NCI-H2029 (cell line): ENCODE data around the gene SRR.
"Not testable (repeated sequence)": the region's sequence is repeated elsewhere in the genome, so short reads cannot be mapped to it uniquely, and the experiment has no call there.

ENCODE experiments used
- DNase-seq: peaks from one replicate; lab custom pipeline; 2025; lab: John Stamatoyannopoulos, UW

The SRR gene

DNA sequence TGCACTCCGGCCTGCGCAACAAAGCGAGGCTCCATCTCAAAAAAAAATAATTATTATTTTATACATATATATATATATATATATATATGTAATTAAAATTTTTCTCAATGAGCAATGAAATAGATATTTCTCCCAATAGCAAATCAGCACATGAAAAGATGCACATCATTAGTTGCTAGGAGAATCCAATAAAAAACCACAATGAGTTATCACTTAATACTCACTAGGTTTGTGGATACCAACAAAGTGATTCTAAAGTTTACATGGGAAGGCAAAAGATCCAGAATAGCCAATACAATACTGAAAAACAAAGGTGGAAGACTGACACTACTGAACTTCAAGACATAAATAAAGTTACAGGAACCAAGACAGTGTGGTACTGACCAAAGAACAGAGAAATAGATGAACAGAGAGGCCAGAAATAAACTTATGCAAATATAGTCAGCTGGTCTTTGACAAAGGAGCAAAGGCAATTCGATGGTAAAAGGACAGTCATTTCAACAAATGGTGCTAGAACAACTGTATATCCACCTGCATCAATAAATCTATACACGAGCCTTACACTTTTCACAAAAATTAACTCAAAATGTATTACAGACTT is 13.8 kb upstream of the SRR start:
- DNase-seq = no peak

DNA sequence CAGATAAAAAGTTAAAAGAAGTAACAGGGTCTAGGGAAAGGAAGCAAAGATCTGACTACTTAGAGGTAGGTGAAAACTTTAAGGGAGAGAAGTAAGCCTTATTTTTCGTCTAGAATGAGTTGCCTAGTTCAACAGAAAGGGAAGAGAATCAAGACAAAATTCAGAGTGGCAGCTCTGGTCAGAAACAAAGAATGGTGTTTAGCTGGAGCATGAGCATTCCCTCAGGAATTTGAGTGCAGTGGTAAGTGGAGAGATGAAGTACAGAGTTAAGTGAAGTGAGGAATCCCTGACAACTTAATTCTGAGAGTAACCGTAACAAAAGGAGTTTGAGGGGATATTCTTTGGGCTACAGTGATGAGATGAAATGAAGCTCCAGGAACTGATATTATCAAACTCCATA is 11.7 kb upstream of the SRR start:
- DNase-seq = no peak

DNA sequence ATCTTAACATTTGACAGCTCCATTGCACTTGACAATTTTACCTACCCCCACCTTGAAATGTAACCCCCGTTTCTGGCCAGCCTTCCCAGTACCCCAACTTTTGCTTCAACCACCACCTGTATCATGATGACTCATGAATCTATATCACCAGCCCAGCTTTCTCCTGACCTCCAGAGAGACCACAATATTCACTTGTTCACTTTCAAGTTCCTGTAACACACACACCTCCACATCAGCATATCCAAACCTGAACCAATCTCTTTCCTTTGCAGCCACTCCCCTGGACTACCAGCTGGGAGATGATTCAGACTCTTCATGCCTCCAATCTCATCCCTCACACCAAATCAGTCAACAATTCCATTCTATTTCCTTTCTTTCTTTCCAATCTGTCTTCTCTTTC is 8.2 kb upstream of the SRR start:
- no peak for DNase-seq

DNA sequence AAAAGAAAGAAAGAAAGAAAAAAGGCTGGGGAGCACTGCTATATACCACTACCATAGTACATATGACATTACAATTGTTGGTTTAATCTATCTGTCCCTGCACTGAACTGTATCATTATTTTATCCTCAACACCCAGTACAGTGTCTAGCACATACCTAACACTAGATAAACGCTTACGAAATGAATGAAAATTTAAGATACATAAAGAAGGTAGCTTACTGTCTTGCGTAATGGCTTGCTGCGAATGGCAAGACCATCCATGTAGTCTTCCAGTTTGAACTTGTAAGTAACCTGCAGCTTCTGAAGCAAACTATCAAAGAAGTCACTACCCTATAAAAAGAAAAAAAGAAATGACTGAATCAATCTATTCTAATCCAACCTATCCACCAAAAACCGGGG is 6.7 kb upstream of the SRR start:
- DNase-seq = no peak

DNA sequence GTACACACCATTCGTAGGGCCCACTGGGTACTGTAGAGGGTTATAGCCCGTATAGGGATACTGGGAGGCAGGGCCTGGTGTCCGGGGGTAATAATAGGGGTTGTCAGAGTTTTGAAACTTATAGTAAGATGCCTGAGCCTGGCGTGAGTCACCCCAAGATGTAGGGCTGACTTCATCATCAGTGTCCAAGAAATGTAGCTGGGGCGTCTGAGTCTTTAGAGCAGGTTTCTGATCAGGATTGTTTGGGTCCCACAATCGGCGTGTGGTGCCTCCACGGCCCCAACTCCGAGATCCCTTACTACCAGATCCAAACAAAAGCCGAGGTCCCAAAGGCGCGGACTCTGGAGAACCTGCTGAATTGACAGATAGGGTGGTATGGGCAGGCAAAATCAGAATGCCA is 4.6 kb upstream of the SRR start:
- no peak for DNase-seq

DNA sequence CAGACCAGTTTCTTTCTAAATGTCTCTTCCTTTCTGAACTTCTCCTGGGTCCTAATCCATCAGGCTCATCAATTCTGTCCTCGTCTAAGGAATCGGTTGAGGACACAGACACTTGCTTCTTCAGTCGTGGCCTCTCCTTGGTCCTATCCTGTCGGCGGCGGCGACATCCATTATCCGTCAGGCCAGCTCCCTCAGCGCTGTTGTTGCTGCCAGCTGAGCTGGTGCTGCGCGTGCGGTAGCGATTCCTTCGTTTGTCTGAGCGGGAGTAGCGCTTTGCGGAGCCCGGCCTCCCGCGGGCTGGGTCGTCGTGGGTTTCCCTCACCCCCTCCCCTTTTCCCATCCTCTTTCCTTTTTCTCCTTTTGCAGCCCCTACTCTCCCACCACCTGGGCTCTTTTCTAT is 4.0 kb upstream of the SRR start:
- no peak for DNase-seq

DNA sequence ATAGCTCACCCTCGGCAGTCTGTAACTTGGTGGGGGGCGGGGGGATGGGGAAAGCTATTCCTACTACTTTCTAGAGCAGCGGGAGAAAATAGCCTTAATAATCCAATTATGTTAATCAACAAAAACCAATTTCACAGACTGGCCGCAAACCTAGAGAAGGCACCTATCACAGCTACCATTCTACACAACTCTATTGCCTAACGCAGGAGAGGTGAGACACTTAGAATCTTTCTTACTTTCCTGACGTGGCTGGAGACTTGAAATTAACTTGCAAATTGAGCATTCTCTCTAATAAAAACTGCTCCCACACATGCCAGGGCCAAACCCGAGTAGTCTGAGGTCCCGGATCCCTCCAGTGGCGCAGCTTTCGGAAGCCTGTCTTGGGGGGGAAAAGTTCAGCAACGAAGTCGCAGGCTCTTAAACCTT is 959 bp upstream of the SRR start:
- no peak for DNase-seq

DNA sequence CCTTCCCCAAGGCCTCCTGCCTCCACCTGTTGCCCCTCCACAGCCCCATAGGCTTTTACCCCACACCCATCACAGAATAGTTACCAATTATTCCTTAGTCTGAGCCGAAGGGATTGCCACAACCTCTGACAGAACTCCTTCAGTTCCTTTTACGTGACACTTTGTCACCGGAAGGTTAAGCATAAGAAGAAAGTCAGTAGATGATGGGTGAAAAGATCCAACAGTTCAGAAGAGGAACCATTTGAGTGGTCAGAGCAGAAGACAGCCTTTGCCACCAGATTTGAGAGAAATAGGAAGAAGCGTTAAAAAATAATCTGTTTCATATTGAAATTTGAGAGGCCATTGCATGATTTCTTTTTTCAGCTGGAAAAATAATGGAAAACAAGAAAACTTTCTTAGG is 1.2 kb downstream of the SRR start:
- DNase-seq = no peak

DNA sequence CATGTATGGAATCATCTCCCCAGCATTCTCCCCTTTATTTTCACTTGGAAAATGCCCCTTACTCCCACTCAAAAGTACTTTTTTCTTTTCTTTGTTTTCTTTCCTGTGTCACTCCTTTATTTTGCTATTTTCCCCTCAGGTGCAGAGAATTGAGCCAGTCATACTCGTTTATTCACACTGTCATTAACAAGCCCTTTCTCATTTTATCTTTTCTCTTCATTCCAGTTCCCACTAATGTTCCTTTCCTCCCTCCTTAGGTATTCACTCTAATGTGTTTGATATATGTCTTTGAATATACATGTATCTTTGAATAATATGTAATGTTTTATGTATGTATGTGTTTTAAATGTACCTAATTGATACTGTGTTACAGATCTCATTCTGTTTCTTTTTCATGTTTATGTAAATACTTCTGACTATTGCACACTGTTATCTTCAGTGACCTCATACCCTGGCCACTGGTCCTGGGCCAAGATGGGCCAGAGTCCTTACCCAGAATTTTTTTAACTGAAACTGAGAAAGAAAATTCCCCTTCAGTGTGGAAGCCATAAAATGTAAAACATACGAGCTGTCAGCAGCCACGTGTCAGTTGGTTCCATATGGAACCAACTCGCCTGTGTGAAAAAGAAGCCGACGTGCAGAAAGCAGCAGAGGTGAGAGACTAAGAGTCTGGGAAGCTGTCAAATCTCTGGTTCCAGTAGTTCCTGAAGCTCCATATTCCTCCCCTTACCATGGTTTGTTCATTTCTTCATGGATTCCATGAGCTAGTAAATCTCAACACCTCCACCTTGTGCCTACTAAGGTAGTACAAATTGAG is 5.8 kb downstream of the SRR start:
- no peak for DNase-seq

DNA sequence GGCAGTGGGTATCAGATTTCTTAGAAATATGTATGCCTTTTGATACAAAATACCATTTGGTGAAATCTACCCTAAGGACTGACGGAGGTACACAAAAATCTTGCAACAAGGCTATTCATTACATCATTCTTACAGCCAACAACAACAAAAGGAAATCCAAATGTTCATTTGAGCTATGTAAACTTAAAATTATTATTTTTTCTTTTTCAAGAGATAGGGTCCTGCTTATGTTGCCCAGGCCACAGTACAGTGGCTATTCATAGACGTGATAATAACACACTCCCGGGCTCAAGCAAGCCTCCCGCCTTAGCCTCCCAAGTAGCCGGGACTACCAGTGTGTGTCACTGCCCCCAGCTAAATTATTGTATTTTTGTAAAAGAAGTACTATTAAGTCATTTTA is 9.0 kb downstream of the SRR start:
- no peak for DNase-seq

DNA sequence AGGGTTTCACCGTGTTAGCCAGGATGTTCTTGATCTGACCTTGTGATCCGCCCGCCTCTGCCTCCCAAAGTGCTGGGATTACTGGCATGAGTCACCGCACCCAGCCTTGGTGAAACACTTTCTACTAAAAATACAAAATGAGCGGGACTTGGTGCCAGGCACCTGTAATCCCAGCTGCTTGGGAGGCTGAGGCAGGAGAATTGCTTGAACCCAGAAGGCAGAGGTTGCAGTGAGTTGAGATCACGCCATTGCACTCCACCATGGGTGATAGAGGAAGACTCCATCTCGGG is 13.1 kb downstream of the SRR start:
- not testable (repeated sequence) for DNase-seq

DNA sequence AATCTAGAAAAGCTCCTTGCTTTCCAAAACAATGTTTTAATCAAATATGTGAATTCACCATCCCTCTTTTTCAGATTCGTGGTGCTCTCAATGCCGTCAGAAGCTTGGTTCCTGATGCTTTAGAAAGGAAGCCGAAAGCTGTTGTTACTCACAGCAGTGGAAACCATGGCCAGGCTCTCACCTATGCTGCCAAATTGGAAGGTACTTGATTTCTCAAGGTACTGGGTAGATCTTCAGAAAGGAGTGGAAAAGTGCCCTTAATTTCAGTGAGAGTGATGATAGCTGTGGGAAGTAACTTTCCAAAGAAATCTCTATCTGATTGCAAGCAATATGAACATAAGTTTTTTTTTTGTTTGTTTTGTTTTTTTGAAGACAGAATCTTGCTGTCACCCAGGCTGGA is 14.0 kb downstream of the SRR start:
- no peak for DNase-seq

DNA sequence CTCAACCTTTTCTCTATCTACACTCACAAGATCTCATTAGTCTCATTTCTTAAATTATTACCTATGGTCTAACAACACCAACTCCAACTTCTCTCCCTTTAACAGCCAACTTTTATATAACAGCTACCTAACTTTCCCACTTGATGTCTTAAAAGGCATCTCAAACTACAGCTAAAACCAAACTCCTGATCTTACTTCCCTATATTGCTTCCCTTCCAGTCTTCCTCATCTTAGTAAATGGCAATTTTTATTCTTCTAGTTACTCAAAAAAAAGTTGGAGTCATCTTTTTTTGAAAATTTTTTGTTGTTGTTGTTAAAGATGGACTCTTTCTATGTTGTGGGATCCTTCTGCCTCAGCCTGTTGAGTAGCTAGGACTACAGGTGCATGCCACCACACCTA is 15.3 kb downstream of the SRR start:
- DNase-seq = no peak

DNA sequence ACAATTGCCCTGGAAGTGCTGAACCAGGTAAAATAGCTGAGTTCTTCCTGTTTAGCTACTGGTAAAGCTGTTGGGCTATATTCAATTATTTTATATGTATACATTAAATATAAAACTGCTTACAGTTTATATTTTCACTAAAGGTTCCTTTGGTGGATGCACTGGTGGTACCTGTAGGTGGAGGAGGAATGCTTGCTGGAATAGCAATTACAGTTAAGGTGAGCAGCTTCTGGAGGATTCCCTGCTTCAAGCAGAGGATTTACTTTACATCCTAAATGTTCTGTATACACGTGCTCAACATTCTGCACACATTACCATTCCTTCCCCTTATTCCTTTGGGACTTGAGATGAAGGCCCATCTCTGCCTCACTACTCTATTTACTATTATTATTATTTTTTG is 17.6 kb downstream of the SRR start:
- DNase-seq = no peak

DNA sequence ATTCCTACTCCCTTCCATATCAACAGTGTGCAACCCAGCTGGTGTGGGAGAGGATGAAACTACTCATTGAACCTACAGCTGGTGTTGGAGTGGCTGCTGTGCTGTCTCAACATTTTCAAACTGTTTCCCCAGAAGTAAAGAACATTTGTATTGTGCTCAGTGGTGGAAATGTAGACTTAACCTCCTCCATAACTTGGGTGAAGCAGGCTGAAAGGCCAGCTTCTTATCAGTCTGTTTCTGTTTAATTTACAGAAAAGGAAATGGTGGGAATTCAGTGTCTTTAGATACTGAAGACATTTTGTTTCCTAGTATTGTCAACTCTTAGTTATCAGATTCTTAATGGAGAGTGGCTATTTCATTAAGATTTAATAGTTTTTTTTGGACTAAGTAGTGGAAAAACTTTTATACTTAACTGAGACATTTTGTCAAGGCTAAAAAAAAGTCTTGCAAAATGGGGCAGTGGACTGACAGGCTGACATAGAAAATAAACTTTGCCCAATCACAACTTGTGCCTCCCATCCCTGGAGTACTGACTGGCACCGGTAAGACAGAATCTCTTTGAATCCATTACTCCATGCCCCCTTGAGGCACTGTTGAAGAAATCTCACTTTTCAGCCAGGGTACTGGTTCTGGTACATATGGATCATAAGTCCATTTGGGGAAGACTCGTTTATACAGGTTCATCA is 20.0 kb downstream of the SRR start:
- DNase-seq = no peak

DNA sequence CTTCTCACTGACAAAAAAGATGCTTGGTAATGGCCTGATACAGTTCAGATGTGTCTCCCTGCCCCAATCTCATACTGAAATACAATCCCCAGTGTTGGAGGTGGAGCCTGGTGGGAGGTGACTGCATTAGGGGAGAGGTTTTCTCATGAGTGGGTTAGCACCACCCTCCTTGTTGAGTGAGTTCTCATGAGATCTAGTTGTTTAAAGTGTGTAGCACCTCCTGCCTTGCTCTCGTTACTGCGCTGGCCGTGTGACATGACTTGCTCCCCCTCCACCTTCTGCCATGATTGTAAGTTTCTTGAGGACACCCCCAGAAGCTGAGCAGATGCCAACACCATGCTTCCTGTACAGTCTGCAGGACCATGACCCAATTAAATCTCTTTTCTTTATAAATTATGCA is 27.6 kb downstream of the SRR start:
- DNase-seq = no peak

DNA sequence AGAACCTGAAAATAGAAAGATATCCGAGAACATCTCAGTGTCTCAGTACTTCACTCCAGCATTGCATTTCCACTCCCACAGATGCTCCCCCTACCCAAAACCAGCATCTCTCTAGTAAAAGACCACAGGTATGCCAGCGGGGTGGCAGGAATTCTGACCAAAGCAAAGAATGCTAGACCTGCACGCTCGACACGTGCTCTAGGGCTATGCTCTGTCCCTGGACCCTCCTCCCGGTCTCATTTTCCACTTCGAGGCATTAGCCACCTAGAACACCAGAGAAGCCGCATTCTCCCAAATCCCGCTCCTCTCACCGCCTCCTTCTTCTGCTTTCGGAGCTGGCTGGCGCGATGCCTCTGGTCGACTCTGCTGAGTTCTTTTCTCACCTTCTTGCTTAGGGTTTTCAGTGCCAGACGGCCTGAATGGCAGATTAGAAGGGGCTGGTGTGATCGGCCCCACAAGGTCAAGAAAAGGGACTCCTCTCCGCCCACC is 32.0 kb downstream of the SRR start:
- no peak for DNase-seq

DNA sequence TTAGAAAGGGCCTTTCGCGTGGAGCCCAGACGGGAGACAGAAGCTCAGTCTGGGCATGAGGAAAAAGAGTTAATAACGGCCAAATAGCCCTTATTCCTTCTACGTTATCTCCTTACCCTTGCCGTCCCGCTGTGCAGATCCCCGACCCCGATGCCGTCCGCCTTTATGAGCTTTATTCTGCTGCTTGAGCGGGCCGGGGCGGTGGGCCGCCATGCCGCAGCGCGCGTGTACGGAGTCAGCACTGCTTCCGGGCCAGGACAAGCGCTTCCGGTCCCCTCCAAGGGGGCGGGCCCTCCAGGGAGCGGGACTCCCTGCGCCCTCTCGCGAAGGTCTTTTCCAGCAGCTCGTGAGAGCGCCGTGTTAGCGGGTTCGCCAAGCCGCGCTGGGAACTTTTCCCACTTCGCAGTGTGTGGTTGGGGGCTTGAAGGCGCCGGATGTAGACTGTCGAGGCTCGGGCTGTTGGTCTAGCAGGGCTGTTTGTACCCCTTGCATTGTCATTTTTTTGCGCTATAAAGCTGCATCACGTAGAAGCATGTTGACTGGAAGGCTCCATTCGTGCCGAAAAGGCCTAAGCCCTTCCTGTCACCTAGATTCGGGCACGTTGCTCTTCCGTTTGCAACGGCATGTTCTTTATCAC is 32.6 kb downstream of the SRR start, which contains the start of gene TSR1:
TSS of gene TSR1 (minus strand) at position 243 of the 637 bp plus-strand sequence. CDS start at position 213, 30 bp downstream.
- peak; percentile 55 for DNase-seq

DNA sequence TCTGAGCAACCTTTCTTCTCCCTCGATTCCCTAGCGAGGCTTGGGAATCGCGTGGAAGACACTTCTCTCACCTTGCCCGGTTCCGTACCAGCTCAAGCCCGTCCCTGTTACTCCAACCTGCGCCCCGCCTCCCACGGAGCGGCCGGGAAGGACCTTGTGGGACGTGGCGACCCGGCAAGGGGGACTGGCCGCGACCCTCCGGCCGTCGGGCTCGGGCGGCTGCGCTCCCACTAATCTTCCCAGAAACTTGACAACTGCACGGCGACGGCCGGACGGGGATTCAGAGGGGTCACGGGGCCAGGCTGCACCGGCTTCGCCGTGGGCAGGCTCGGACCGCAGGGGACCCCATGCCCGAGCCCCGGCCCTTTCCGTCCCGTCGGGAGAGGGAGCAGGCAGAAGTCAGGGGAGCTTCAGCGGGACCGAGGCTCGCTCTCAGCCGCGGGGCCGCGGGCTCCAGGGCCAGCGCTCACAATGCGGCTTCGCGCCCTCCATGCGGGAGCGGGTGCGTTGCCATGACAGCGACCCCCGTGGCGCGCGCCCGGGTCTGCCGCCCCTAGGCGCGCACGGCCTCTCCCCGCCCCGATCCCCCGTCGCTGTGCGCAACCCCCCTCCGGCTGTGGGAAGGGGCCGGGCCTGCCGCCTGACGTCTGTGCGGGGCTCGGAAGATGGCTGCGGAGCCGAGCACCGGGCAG is 33.2 kb downstream of the SRR start, which contains the start of gene SGSM2:
TSS of gene SGSM2 (plus strand) at position 650 of the 692 bp plus-strand sequence. CDS start 188 bp downstream, outside the sequence.
- no peak for DNase-seq

DNA sequence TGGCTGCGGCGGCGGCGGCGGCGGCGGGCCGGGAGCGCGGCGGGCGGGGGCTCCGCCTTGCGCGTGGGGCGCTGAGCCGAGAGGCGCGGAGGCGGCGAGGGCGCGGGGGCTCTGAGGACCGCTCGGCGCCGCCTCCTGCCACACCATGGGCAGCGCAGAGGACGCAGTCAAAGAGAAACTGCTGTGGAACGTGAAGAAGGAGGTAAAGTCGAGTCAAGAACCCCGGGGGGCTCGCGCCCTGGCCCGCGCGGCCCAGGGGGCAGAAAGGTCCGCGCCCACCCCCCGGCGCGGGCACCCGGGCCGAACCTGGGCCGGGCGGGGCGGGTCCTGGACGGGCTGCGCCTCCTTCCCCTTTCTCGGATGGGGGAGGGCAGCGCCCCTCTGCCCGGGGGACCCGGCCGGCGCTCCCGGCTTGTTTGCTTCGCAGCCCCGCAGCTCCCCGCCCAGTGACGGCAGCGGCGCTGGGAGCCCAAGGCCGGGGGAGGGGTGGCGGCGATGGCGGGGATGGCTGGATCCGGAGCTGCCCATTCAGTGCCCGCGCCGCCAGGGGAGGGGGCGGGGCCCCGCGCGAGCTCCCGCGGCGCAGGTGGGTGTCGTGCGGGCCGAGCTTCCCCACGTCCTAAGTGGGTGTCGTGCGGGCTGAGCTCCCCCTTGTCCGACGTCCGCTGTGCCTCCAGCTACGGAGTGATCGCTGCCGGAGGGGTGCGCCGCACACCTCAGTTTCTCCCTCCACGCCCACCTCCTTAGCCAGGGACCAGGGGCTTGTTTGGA is 34.0 kb downstream of the SRR start:
- peak; percentile 11 for DNase-seq

DNA sequence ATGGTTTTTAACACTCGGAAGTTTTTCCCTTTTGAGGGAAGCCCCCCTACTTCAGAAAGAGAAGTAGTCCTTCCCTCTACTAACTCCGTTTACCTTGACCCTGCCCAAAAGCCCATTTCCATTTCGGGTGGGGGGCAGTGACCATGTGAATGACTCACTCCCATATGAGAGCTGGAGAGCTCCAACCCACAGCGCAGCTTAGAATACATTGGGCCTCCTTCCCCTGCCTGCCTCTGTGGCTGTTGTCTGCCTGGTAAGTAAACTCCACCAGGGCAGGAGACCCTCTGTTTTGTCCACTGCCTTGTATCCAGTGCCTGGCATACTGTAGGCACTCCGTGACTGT is 34.5 kb downstream of the SRR start:
- no peak for DNase-seq
